Hepatocyte (in vitro differentiated cells): ENCODE results near the gene SYNJ2. TPM values are rescaled to one million over a fixed set of nuclear protein-coding genes. Genes with fewer than 3 reads are reported as not detected.

Source experiments
- DNase-seq: peaks from one replicate; pipeline ENCODE4 v3.0.0-alpha.2; 2016; ENCODE audit warnings: low spot score
- H2AFZ ChIP-seq: fragments of 200-600 bp; sonication (generic); 2 replicates; pipeline ENCODE4 v1.6.0; 2016; ENCODE audit warnings: antibody characterized with exemption, mild to moderate bottlenecking
- H3K27ac ChIP-seq: fragments of 200-600 bp; sonication (generic); 2 replicates; pipeline ENCODE4 v1.5.1; 2016; ENCODE audit warnings: mild to moderate bottlenecking
- H3K27me3 ChIP-seq: fragments of 200-600 bp; sonication (generic); 2 replicates; pipeline ENCODE4 v1.6.1; 2016
- H3K36me3 ChIP-seq: fragments of 200-600 bp; sonication (generic); replicated peaks from 2 replicates; pipeline ENCODE4 v1.5.1; 2016; ENCODE audit warnings: low read depth; ENCODE audit not compliant: insufficient read depth
- H3K4me1 ChIP-seq: fragments of 200-600 bp; sonication (generic); 2 replicates; pipeline ENCODE4 v1.5.1; 2016; ENCODE audit warnings: mild to moderate bottlenecking, moderate library complexity; ENCODE audit not compliant: insufficient read depth
- H3K4me2 ChIP-seq: fragments of 200-600 bp; sonication (generic); 2 replicates; pipeline ENCODE4 v1.6.0; 2016
- H3K4me3 ChIP-seq: fragments of 200-600 bp; sonication (generic); 2 replicates; pipeline ENCODE4 v1.5.1; 2016; ENCODE audit warnings: mild to moderate bottlenecking
- H3K79me2 ChIP-seq: fragments of 200-600 bp; sonication (generic); 2 replicates; pipeline ENCODE4 v1.6.0; 2017; ENCODE audit warnings: mild to moderate bottlenecking
- H3K9me2 ChIP-seq: fragments of 200-600 bp; sonication (generic); replicated peaks from 2 replicates; pipeline ENCODE4 v1.6.0; 2017; ENCODE audit warnings: mild to moderate bottlenecking; ENCODE audit not compliant: insufficient read depth
- H3K9me3 ChIP-seq: fragments of 200-600 bp; sonication (generic); 2 replicates; pipeline ENCODE4 v1.5.1; 2016; ENCODE audit warnings: low read depth, mild to moderate bottlenecking
- H4K20me1 ChIP-seq: fragments of 200-600 bp; sonication (generic); 2 replicates; pipeline ENCODE4 v1.6.0; 2016; ENCODE audit warnings: mild to moderate bottlenecking; ENCODE audit not compliant: insufficient read depth, poor library complexity, severe bottlenecking
- CTCF ChIP-seq: fragments of 200-600 bp; sonication (generic); IDR thresholded peaks from 2 replicates; pipeline ENCODE4 v1.5.1; 2016; ENCODE audit warnings: antibody characterized with exemption, mild to moderate bottlenecking; ENCODE audit not compliant: poor library complexity
- EZH2 ChIP-seq: fragments of 200-600 bp; sonication (generic); IDR thresholded peaks from 2 replicates; pipeline ENCODE4 v1.6.1; 2016; ENCODE audit warnings: antibody characterized with exemption, mild to moderate bottlenecking, borderline replicate concordance
- EZH2phosphoT487 ChIP-seq: fragments of 200-600 bp; sonication (generic); IDR thresholded peaks from one replicate; pipeline ENCODE4 v1.6.1; 2018; ENCODE audit warnings: antibody characterized with exemption, mild to moderate bottlenecking, low read depth, moderate library complexity; ENCODE audit not compliant: unreplicated experiment, severe bottlenecking
- WGBS: methylation state at CpG from one replicate; pipeline ENCODE4 v1.1.6; 2016; ENCODE audit warnings: low lambda C conversion rate; ENCODE audit errors: missing lambda C conversion rate; 5-methylcytosine and 5-hydroxymethylcytosine counted together
- polyA plus RNA-seq: library from polyadenylated mRNA; unstranded; fragments of >200 nt; fragmentation: Nextera tagmentation; extraction: Ambion mirVana; gene quantifications from 2 replicates; pipeline ENCODE4 v1.2.1, GENCODE V29; 2016
- total RNA-seq: library from RNA; depleted of rRNA; stranded (reverse); fragments of >200 nt; gene quantifications from 2 replicates; pipeline ENCODE4 v1.2.3, GENCODE V29; 2014

Gene SYNJ2
- total and polyA plus RNA-seq, 2 experiments from 2014 or later, result 15.4 to 21.4 TPM

GRCh38 chr6:157990321-157991066 lies 8.8 kb downstream of the SYNJ2 start:
- H2AFZ ChIP-seq, result no peak overlapping the region
- H3K79me2 ChIP-seq, result peaks cover 90% of the 10 kb centered on the region
- H4K20me1 ChIP-seq, result peaks cover 3% of the 10 kb centered on the region
- 86% methylated on average over 15 of the region's 15 CpGs for WGBS
- DNase-seq, result no peak
- H3K4me1 ChIP-seq, result peaks cover 39% of the 10 kb centered on the region
- H3K27ac ChIP-seq, result no peak overlapping the region
- no peaks in the 10 kb centered on the region for H3K9me2 ChIP-seq
- H3K4me3 ChIP-seq, result no peak overlapping the region
- no peak for TF ChIP-seq EZH2phosphoT487
- TF ChIP-seq CTCF, result no peak
- TF ChIP-seq EZH2, result no peak
- no peaks in the 10 kb centered on the region for H3K27me3 ChIP-seq
- H3K9me3 ChIP-seq, result no peaks in the 10 kb centered on the region
- H3K4me2 ChIP-seq, result no peak overlapping the region
- no peaks in the 10 kb centered on the region for H3K36me3 ChIP-seq

- H3K27ac ChIP-seq, result no peak overlapping the region
- H3K27me3 ChIP-seq, result no peaks in the 10 kb centered on the region
- no peak for DNase-seq
- no peaks in the 10 kb centered on the region for H3K9me3 ChIP-seq
- peaks cover 96% of the 10 kb centered on the region for H3K79me2 ChIP-seq
- peaks cover 35% of the 10 kb centered on the region for H3K4me1 ChIP-seq
- no peaks in the 10 kb centered on the region for H3K36me3 ChIP-seq
- no peak overlapping the region for H3K4me2 ChIP-seq
- H2AFZ ChIP-seq, result no peak overlapping the region
- no peak overlapping the region for H3K4me3 ChIP-seq
- TF ChIP-seq EZH2 (no peak), CTCF (no peak), EZH2phosphoT487 (no peak)
- H4K20me1 ChIP-seq, result peaks cover 3% of the 10 kb centered on the region
- 87% methylated on average over 11 of the region's 11 CpGs for WGBS
- no peaks in the 10 kb centered on the region for H3K9me2 ChIP-seq
Observed at GRCh38 chr6:157991067-157991432, 9.4 kb downstream of the SYNJ2 start.

- no peaks in the 10 kb centered on the region for H3K27me3 ChIP-seq
- H3K36me3 ChIP-seq, result no peaks in the 10 kb centered on the region
- H3K27ac ChIP-seq, result no peak overlapping the region
- no peak for DNase-seq
- H2AFZ ChIP-seq, result no peak overlapping the region
- no peak overlapping the region for H3K4me2 ChIP-seq
- no peaks in the 10 kb centered on the region for H3K9me3 ChIP-seq
- TF ChIP-seq CTCF (no peak), EZH2 (no peak), EZH2phosphoT487 (no peak)
- no peaks in the 10 kb centered on the region for H3K9me2 ChIP-seq
- H3K4me1 ChIP-seq, result peaks cover 30% of the 10 kb centered on the region
- peaks cover 95% of the 10 kb centered on the region for H3K79me2 ChIP-seq
- H3K4me3 ChIP-seq, result no peak overlapping the region
- WGBS, result 71% methylated on average over 3 of the region's 3 CpGs
- peaks cover 3% of the 10 kb centered on the region for H4K20me1 ChIP-seq
Observed at GRCh38 chr6:157993076-157993475, 11.4 kb downstream of the SYNJ2 start.
